OCI-M1 (cell line): ENCODE measurements around the gene LRRIQ4.

Source experiments
- DNase-seq: peaks from one replicate; lab custom pipeline; 2025; lab: John Stamatoyannopoulos, UW

Gene LRRIQ4

GRCh38 chr3:169809230-169809795 lies 3.4 kb upstream of the LRRIQ4 start:
- no peak for DNase-seq

GRCh38 chr3:169811631-169812331 lies 889 bp upstream of the LRRIQ4 start:
- no peak for DNase-seq

GRCh38 chr3:169813278-169813677 lies 608 bp downstream of the LRRIQ4 start:
- no peak for DNase-seq

- no peak for DNase-seq
Observed at GRCh38 chr3:169813757-169814517, 1.3 kb downstream of the LRRIQ4 start.

GRCh38 chr3:169815590-169816150 lies 3.0 kb downstream of the LRRIQ4 start:
- no peak for DNase-seq

GRCh38 chr3:169818316-169818715 lies 5.6 kb downstream of the LRRIQ4 start:
- DNase-seq: no peak

GRCh38 chr3:169822091-169822490 lies 9.4 kb downstream of the LRRIQ4 start:
- no peak for DNase-seq

- DNase-seq: no peak
Observed at GRCh38 chr3:169822540-169822939, 9.9 kb downstream of the LRRIQ4 start.

GRCh38 chr3:169822983-169823382 lies 10.3 kb downstream of the LRRIQ4 start:
- no peak for DNase-seq

- no peak for DNase-seq
Observed at GRCh38 chr3:169825316-169825715, 12.6 kb downstream of the LRRIQ4 start.

- DNase-seq: no peak
Observed at GRCh38 chr3:169827712-169828111, 15.0 kb downstream of the LRRIQ4 start.

GRCh38 chr3:169835533-169835932 lies 22.9 kb downstream of the LRRIQ4 start:
- DNase-seq: no peak

- DNase-seq: no peak
Observed at GRCh38 chr3:169836078-169836941, 23.6 kb downstream of the LRRIQ4 start.

GRCh38 chr3:169836942-169837275 lies 24.2 kb downstream of the LRRIQ4 start:
- no peak for DNase-seq

GRCh38 chr3:169838511-169839030 lies 25.9 kb downstream of the LRRIQ4 start:
- no peak for DNase-seq

- DNase-seq: no peak
Observed at GRCh38 chr3:169841171-169841570, 28.5 kb downstream of the LRRIQ4 start.

GRCh38 chr3:169842960-169843359 lies 30.3 kb downstream of the LRRIQ4 start:
- no peak for DNase-seq

- no peak for DNase-seq
Observed at GRCh38 chr3:169846458-169847193, 34.0 kb downstream of the LRRIQ4 start.

GRCh38 chr3:169847896-169848295 lies 35.2 kb downstream of the LRRIQ4 start:
- no peak for DNase-seq

GRCh38 chr3:169848741-169849140 lies 36.1 kb downstream of the LRRIQ4 start:
- DNase-seq: no peak

- no peak for DNase-seq
Observed at GRCh38 chr3:169850618-169851017, 37.9 kb downstream of the LRRIQ4 start.
